ENCODE results near the gene CNNM3. TPM values are rescaled to one million over a fixed set of nuclear protein-coding genes. Genes with fewer than 3 reads are reported as not detected.

The CNNM3 gene
- total and polyA plus RNA-seq, 4 donors = 7.2 to 31.4 (median 14.6) TPM

DNA sequence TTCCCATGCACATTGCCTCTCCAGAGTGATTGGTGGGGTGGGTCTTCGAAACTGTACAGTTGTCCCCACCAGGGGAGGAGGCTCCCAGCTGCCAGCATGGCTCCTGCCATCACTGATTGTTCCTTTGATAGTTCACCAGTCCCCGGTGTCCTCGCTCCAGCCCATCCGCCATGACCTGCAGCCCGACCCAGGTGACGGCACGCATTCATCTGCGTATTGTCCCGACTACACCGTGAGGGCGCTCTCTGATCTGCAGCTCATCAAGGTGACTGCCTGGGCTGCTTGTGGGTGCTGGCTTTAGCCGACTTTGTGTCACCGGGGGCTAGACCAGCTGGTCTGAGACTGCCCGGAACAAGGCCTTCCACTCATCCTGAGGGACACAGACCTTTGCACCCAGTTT, 12.4 kb downstream of the CNNM3 start:
- H3K27ac ChIP-seq (ENCODE audit: low read depth in 1 of 2, low read length in 1 of 2) = no peak overlapping the region
- ATAC-seq (ENCODE audit: insufficient read depth, low FRiP score) = no peak
- H3K9me3 ChIP-seq (ENCODE audit: control insufficient read depth in 4 of 4, insufficient read depth in 3 of 4, low read length in 3 of 4) = no peaks in the 10 kb centered on the region
- TF ChIP-seq, protein P1, sequence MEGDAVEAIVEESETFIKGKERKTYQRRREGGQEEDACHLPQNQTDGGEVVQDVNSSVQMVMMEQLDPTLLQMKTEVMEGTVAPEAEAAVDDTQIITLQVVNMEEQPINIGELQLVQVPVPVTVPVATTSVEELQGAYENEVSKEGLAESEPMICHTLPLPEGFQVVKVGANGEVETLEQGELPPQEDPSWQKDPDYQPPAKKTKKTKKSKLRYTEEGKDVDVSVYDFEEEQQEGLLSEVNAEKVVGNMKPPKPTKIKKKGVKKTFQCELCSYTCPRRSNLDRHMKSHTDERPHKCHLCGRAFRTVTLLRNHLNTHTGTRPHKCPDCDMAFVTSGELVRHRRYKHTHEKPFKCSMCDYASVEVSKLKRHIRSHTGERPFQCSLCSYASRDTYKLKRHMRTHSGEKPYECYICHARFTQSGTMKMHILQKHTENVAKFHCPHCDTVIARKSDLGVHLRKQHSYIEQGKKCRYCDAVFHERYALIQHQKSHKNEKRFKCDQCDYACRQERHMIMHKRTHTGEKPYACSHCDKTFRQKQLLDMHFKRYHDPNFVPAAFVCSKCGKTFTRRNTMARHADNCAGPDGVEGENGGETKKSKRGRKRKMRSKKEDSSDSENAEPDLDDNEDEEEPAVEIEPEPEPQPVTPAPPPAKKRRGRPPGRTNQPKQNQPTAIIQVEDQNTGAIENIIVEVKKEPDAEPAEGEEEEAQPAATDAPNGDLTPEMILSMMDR (IDR thresholded peaks at IDR 0.05; ENCODE audit: control extremely low read depth, extremely low read depth) = no peak
- H3K4me1 ChIP-seq (ENCODE audit: control insufficient read depth in 5 of 5, insufficient read depth in 5 of 5, low read length in 5 of 5) = peaks cover 0 to 30% (median 10%) of the 10 kb centered on the region in 5 donors
- H3K9ac ChIP-seq (ENCODE audit: insufficient read depth in 1 of 2, low read length in 2 of 2) = no peak overlapping the region
- H3K27me3 ChIP-seq (ENCODE audit: control insufficient read depth in 3 of 3, insufficient read depth in 3 of 3, low read length in 2 of 3) = no peaks in the 10 kb centered on the region
- 95 to 97% methylated on average over 14 of the region's 14 CpGs for WGBS, 2 donors
- H3K4me3 ChIP-seq = no peak overlapping the region
- DNase-seq = no peak
- H3K36me3 ChIP-seq (ENCODE audit: control insufficient read depth in 4 of 4, insufficient read depth in 4 of 4, low read length in 4 of 4) = peaks cover 0 to 65% (median 35%) of the 10 kb centered on the region in 4 donors

DNA sequence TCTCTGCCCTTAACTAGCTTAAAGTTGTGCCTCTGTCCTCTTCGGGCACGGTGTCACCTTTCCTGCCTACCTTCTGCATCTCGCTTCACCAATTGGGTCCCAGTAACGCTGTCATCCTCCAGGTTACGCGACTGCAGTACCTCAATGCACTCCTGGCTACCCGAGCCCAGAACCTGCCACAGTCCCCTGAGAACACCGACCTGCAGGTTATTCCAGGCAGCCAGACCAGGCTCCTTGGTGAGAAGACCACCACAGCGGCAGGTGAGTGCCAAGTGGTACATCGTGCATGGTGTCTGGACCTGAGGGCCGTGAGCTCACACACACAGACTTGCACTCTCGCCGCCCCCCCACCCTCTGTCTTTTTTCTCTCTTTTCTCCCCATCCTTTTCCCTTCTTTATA, 12.8 kb downstream of the CNNM3 start:
- no peak overlapping the region for H3K9ac ChIP-seq (ENCODE audit: insufficient read depth in 1 of 2, low read length in 2 of 2)
- TF ChIP-seq, protein P1 (IDR thresholded peaks at IDR 0.05; ENCODE audit: control extremely low read depth, extremely low read depth) = no peak
- ATAC-seq (ENCODE audit: insufficient read depth, low FRiP score) = no peak
- peaks cover 0 to 30% (median 10%) of the 10 kb centered on the region in 5 donors for H3K4me1 ChIP-seq (ENCODE audit: control insufficient read depth in 5 of 5, insufficient read depth in 5 of 5, low read length in 5 of 5)
- no peak overlapping the region for H3K4me3 ChIP-seq
- no peak overlapping the region for H3K27ac ChIP-seq (ENCODE audit: low read depth in 1 of 2, low read length in 1 of 2)
- no peak for DNase-seq
- H3K27me3 ChIP-seq (ENCODE audit: control insufficient read depth in 3 of 3, insufficient read depth in 3 of 3, low read length in 2 of 3) = no peaks in the 10 kb centered on the region
- WGBS, 2 donors = 97% methylated on average over 13 of the region's 13 CpGs
- no peaks in the 10 kb centered on the region for H3K9me3 ChIP-seq (ENCODE audit: control insufficient read depth in 4 of 4, insufficient read depth in 3 of 4, low read length in 3 of 4)
- H3K36me3 ChIP-seq (ENCODE audit: control insufficient read depth in 4 of 4, insufficient read depth in 4 of 4, low read length in 4 of 4) = peaks cover 0 to 65% (median 35%) of the 10 kb centered on the region in 4 donors

DNA sequence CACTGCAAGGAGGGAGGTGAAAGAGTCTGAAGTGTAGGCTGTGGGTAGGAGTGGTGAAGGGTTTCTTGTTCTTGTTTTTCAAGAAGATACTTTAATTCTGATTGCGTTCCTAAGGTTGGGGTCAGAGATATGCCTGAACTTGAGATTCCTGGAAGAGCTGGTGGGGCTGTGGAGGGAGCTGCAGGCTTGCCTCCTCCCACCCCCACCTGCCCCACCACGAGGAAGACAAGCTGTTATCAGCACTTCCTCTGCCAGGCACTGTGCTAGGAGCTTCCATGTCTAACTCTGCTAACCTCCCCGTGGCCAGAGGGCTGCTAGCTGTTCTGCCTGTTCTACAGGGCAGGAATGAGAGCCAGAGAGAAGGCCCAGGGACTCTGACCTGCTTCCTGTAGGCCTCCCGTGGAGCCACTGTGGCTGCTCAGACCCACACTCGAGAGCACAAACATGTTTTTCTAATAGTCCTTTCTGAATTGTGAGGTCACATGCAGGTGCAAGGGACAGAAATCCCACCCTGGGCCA, 14.0 kb downstream of the CNNM3 start:
- DNase-seq = no peak
- H3K4me1 ChIP-seq (ENCODE audit: control insufficient read depth in 5 of 5, insufficient read depth in 5 of 5, low read length in 5 of 5) = peaks cover 0 to 24% (median 7%) of the 10 kb centered on the region in 5 donors
- H3K27ac ChIP-seq (ENCODE audit: low read depth in 1 of 2, low read length in 1 of 2) = no peak overlapping the region
- H3K27me3 ChIP-seq (ENCODE audit: control insufficient read depth in 3 of 3, insufficient read depth in 3 of 3, low read length in 2 of 3) = no peaks in the 10 kb centered on the region
- no peaks in the 10 kb centered on the region for H3K9me3 ChIP-seq (ENCODE audit: control insufficient read depth in 4 of 4, insufficient read depth in 3 of 4, low read length in 3 of 4)
- TF ChIP-seq, protein P1 (IDR thresholded peaks at IDR 0.05; ENCODE audit: control extremely low read depth, extremely low read depth) = no peak
- WGBS, 2 donors = 59% methylated on average over 5 of the region's 5 CpGs
- no peak overlapping the region for H3K4me3 ChIP-seq
- no peak overlapping the region for H3K9ac ChIP-seq (ENCODE audit: insufficient read depth in 1 of 2, low read length in 2 of 2)
- no peak for ATAC-seq (ENCODE audit: insufficient read depth, low FRiP score)
- peaks cover 0 to 62% (median 34%) of the 10 kb centered on the region in 4 donors for H3K36me3 ChIP-seq (ENCODE audit: control insufficient read depth in 4 of 4, insufficient read depth in 4 of 4, low read length in 4 of 4)

DNA sequence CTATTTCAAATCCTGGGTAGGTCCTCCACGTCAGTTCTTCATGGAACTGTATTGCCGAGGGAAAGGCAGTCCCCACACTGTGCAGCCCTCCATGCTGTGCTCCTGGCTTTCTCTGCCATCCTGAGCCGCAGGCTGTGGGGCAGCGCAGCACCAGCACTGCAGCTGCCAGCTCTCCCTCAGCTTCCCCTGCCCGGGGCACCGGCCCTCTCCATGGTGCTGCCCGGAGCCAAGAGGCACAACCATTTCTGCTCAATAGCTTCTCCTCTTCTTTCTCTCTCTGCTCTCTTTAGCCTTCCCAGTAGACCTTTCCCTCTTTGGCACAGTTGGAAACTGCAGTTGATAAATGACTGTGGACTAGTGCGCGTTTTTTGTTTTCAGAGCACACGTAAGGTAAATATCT, 15.6 kb downstream of the CNNM3 start:
- 77 to 82% methylated on average over 10 of the region's 10 CpGs for WGBS, 2 donors

More for the DNA sequence above, 15.6 kb downstream of the CNNM3 start:
- H3K9ac ChIP-seq (ENCODE audit: insufficient read depth in 1 of 2, low read length in 2 of 2) = no peak overlapping the region
- H3K4me1 ChIP-seq (ENCODE audit: control insufficient read depth in 5 of 5, insufficient read depth in 5 of 5, low read length in 5 of 5) = peaks cover 0 to 24% (median 7%) of the 10 kb centered on the region in 5 donors
- H3K36me3 ChIP-seq (ENCODE audit: control insufficient read depth in 4 of 4, insufficient read depth in 4 of 4, low read length in 4 of 4) = peaks cover 0 to 52% (median 32%) of the 10 kb centered on the region in 4 donors
- H3K4me3 ChIP-seq = no peak overlapping the region
- ATAC-seq (ENCODE audit: insufficient read depth, low FRiP score) (no peak), DNase-seq (peak in 1 of 3 donors; percentile 21)
- H3K27me3 ChIP-seq (ENCODE audit: control insufficient read depth in 3 of 3, insufficient read depth in 3 of 3, low read length in 2 of 3) = no peaks in the 10 kb centered on the region
- no peak overlapping the region for H3K27ac ChIP-seq (ENCODE audit: low read depth in 1 of 2, low read length in 1 of 2)
- TF ChIP-seq, protein P1 (IDR thresholded peaks at IDR 0.05; ENCODE audit: control extremely low read depth, extremely low read depth) = no peak
- no peaks in the 10 kb centered on the region for H3K9me3 ChIP-seq (ENCODE audit: control insufficient read depth in 4 of 4, insufficient read depth in 3 of 4, low read length in 3 of 4)

Data from lung (tissue), 12 donors.